ENCODE measurements around the gene PIP5K1B. TPM values are rescaled to one million over a fixed set of nuclear protein-coding genes. Genes with fewer than 3 reads are reported as not detected.
A peak's percentile ranks its signal among the peaks of the same experiment; 100 is the strongest.

The PIP5K1B gene
- total and polyA plus RNA-seq, 10 of the 15 experiments (the other 5 are each of a cell fraction or from before 2014, with no cell fraction given), result 6.8 to 16.3 (median 10.6) TPM

DNA sequence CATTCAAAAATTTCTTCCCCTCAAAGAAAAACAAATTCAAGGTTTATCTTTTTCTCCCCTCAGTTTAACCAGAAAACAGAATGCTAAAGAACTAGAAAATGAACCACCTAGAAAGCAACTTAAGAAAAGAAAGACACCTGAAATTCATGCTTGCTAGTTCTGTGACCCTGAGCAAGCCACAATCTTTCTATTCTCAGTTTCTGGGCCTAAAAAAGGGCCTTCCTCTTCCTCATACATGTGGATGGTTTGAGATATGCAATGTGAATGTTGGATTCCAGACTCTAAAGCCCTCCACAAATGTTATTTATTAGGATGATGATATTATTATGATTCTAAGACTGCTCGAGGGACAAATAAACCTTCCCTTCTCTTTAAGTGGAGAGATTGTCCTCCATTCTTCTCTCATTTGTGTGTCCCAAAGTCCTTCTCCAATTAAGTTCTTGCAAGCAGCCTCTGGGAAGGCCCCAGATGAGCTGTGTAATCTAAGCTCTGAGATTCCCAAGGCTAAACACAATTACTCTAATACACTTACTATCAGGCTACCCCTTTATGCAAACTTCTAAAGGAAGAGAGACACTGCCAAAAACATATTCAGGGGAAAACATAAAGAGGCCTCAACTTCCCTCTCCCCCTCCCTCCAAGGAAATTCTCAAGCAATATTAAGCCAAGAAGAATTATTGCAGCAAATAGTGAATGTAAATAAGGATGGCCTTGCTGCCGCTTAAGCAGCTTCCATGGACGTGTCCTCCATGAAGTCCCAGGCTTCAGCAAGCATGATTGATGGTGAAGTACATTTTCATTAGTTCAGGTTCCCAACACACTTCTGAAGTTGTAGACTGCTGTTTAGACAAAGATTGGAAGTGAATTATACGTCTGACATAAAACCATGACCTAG, 228.6 kb downstream of the PIP5K1B start (continued):
- TF ChIP-seq ETV6 (conservative IDR thresholded peaks at IDR 0.05 in 1 of 2, IDR thresholded peaks at IDR 0.05 in 1 of 2; ENCODE audit: borderline replicate concordance in 1 of 2, low read depth in 1 of 2), result peak in 1 of 2 experiments; percentile 64; a peak in 1 of 4 replicates
- no peak for TF ChIP-seq MXI1 (IDR thresholded peaks at IDR 0.05; ENCODE audit: low read depth, low read length)
- no peak for TF ChIP-seq SIN3A (IDR thresholded peaks at IDR 0.05; ENCODE audit: low read depth, low read length)
- no peak for TF ChIP-seq EZH2 (IDR thresholded peaks at IDR 0.05; ENCODE audit: borderline replicate concordance, control insufficient read depth, low read depth, low read length)
- no peak for TF ChIP-seq LARP7 (IDR thresholded peaks at IDR 0.05)
- no peak for TF ChIP-seq STAT3 (IDR thresholded peaks at IDR 0.05; ENCODE audit: low read depth, low read length)
- no peak for TF ChIP-seq HDAC6 (IDR thresholded peaks at IDR 0.05; ENCODE audit: unreplicated experiment)
- peak; percentile 74; the same call in 1 of the 2 replicates for TF ChIP-seq ZNF217 (IDR thresholded peaks at IDR 0.05)
- no peak for TF ChIP-seq SUZ12 (IDR thresholded peaks at IDR 0.05; ENCODE audit: unreplicated experiment)
- peak; percentile 82; the same call in 1 of the 2 replicates for TF ChIP-seq FOXM1 (IDR thresholded peaks at IDR 0.05; ENCODE audit: low read depth, low read length)
- no peak for TF ChIP-seq BRCA1 (IDR thresholded peaks at IDR 0.05; ENCODE audit: low read depth, low read length)
- no peak for TF ChIP-seq NFYA (IDR thresholded peaks at IDR 0.05; ENCODE audit: borderline replicate concordance, low read depth, low read length)
- TF ChIP-seq CHD2 (IDR thresholded peaks at IDR 0.05; ENCODE audit: borderline replicate concordance, low read depth, low read length), result no peak
- no peak for TF ChIP-seq HDAC2 (IDR thresholded peaks at IDR 0.05)
- no peak for TF ChIP-seq NR2C2 (IDR thresholded peaks at IDR 0.05; ENCODE audit: borderline replicate concordance, control insufficient read depth, insufficient read length, low read depth)
- TF ChIP-seq ZNF274 (IDR thresholded peaks at IDR 0.05; ENCODE audit: insufficient read depth, insufficient read length), result no peak
- TF ChIP-seq IKZF2 (IDR thresholded peaks at IDR 0.05), result peak; percentile 46 to 56
- 0 out of 2 replicates have a peak, but pooled peaks have one; percentile 49 for TF ChIP-seq TCF12 (IDR thresholded peaks at IDR 0.05; ENCODE audit: low read depth, low read length)
- no peak for TF ChIP-seq ZSCAN29 (IDR thresholded peaks at IDR 0.05)
- no peak for TF ChIP-seq CHD4 (IDR thresholded peaks at IDR 0.05)
- no peak for TF ChIP-seq RCOR1 (conservative IDR thresholded peaks at IDR 0.05; ENCODE audit: low read depth, low read length)
- 0 out of 4 replicates have a peak, but pooled peaks have one; percentile 16 to 28 for TF ChIP-seq EP300 (IDR thresholded peaks at IDR 0.05; ENCODE audit: borderline replicate concordance in 1 of 2, control insufficient read depth in 1 of 2, low read depth in 2 of 2, low read length in 2 of 2)
